Fibroblast of villous mesenchyme (primary cell): ENCODE data around the gene APCDD1. TPM values are rescaled to one million over a fixed set of nuclear protein-coding genes. Genes with fewer than 3 reads are reported as not detected.
A peak's percentile ranks its signal among the peaks of the same experiment; 100 is the strongest.

ENCODE experiments used
- DNase-seq: peaks from one replicate; pipeline ENCODE4 v3.0.0-alpha.2; 2010; ENCODE audit warnings: low read depth
- H3K4me3 ChIP-seq: 2 replicates; pipeline ENCODE4 v1.5.1; 2011; ENCODE audit warnings: low read depth, mild to moderate bottlenecking, low read length
- CTCF ChIP-seq: IDR thresholded peaks from 2 replicates; pipeline ENCODE4 v1.5.1; 2012; ENCODE audit warnings: low read depth, mild to moderate bottlenecking, low read length; ENCODE audit not compliant: insufficient read depth
- total RNA-seq: library from RNA; depleted of rRNA; stranded (reverse); fragments of >200 nt; gene quantifications from 2 replicates; pipeline ENCODE4 v1.2.3, GENCODE V29; 2012

Gene APCDD1
- total RNA-seq, 1 donor, result 3.5 TPM

- no peak overlapping the region for H3K4me3 ChIP-seq
- DNase-seq, result no peak
- TF ChIP-seq CTCF, result no peak
These were observed 41.5 kb upstream of the APCDD1 start for GRCh38 chr18:10412933-10413332.

GRCh38 chr18:10413722-10414121 is 40.7 kb upstream of the APCDD1 start:
- no peak for DNase-seq
- no peak for TF ChIP-seq CTCF
- H3K4me3 ChIP-seq, result no peak overlapping the region

GRCh38 chr18:10414293-10414842 is 40.1 kb upstream of the APCDD1 start:
- no peak for TF ChIP-seq CTCF
- no peak for DNase-seq
- no peak overlapping the region for H3K4me3 ChIP-seq

- no peak for DNase-seq
- no peak overlapping the region for H3K4me3 ChIP-seq
- no peak for TF ChIP-seq CTCF
These were observed 38.4 kb upstream of the APCDD1 start for GRCh38 chr18:10416065-10416464.

- no peak overlapping the region for H3K4me3 ChIP-seq
- no peak for DNase-seq
- no peak for TF ChIP-seq CTCF
These were observed 37.2 kb upstream of the APCDD1 start for GRCh38 chr18:10417191-10417590.

- TF ChIP-seq CTCF, result no peak
- peak; percentile 18 for DNase-seq
- no peak overlapping the region for H3K4me3 ChIP-seq
These were observed 36.8 kb upstream of the APCDD1 start for GRCh38 chr18:10417664-10418063.

GRCh38 chr18:10418836-10419235 is 35.6 kb upstream of the APCDD1 start:
- DNase-seq, result no peak
- no peak overlapping the region for H3K4me3 ChIP-seq

More at GRCh38 chr18:10418836-10419235, 35.6 kb upstream of the APCDD1 start:
- no peak for TF ChIP-seq CTCF
